Inferior parietal cortex (tissue), 1 donor: ENCODE results near the gene CAT.
A peak's percentile ranks its signal among the peaks of the same experiment; 100 is the strongest.

Source experiments
- DNase-seq: peaks from one replicate; pipeline ENCODE4 v3.0.0-alpha.2; 2016; ENCODE audit errors: extremely low spot score

Gene CAT

DNA sequence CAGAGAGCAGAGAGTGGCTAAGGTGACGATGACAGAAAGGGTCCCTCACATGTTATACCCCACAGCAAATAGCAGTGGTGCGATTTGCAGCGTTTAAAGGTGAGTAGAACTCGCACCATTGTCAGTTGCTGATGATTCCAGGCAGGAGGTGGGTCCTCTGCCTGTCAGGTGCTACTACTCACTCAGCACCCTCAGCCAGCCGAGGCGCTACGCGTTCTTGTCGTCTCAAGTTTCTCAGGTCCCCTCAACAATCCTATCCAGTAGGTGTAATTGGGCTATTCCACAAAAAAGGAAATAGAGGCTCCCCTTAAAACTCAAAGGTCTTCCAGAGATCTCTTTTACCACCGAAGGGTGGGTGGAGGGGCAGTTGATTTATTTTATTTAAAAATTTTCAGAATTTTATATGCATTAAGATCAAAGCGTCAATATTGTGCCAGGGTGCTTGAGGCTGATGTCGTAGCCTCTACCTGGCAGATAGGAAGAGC, 56.5 kb downstream of the CAT start:
- no peak for DNase-seq

DNA sequence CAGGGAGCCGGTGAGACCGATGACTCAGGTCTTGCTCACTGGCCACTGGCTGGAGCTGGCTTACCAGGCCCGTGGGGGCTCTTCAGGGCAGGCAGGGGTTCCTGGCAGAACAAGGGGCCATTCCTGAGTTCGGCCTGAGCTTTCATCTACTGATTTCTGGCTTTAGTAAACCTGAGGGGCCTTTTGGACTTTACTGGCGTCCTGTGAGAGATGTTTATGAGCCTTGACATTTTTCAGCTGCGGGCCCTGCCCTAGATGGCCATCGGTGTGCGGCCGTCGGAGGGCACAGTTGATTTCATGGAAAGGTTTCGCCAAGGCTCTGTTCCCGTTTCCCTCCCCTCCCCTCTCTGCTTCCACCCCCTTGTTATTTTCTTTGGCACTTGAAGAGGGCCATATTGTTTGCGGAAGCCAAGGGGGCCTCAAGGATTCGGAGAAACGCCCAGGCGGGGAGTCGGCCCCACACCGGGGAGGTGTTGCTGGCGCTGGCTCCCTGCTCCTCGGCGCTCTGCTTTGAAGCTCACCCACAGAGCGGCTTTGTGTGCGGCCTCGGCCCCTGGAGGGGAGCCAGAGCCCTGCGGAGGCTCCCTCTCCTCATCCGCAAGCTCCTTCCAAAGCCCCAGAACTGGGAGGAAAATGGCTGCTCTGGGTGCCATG, 57.1 kb downstream of the CAT start:
- DNase-seq = no peak

DNA sequence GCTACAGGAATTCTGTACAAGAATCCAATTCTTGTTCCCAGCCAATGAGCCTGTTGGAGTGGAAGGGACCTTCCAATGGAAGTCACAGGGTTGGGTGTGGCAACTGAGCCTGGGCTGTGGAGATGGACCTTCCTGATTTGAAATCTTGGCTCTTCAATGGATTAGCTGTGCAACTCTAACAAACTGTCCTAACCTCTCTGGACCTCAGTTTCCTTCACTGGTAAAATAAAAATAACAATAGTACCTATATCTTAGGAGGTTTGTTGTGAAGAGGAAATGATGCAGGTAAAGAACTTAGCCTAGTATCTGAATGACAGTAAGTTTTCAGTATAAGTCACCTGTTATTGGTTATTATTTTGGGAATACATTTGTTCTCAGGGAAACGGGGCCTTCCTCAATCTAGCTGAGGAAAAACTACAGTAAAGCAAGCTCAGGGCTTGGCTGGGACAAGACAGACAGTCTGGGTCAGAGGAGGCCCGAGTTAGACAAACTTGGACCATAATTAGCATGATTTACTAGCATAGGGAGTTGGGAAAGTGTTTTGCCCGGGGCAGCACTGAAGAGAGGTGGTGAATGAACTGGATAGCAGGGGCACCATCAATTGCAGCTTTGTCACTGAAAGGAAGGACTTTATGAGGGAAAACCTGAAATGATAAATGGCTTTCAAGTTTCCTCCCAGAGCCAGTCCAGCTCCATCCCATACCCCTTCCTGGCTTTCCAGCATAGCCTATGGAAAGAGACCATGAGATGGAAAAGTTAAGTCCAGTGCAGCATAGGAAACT, 61.2 kb downstream of the CAT start:
- no peak for DNase-seq

DNA sequence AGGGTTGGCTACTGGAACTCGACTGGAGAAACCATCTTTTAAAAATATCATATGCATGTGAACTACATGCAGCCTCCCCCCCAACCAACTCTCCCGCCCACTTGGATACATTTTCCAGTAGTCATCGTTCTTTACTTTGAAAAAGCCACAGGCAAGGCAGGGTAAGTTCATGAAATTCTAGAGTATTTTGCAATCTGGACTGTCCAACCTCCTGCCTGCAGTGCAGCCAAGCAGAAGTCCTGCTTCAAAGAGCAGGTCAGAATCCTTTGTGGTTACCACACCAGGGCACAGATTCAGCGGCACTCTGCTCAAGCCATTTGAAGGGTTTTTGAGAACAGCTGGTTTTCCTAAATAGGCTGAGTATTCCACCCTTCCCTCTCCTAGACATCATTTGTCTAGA, 62.8 kb downstream of the CAT start:
- no peak for DNase-seq

GRCh38 chr11:34501949-34502348, 63.2 kb downstream of the CAT start:
- DNase-seq = no peak

GRCh38 chr11:34502949-34503348, 64.2 kb downstream of the CAT start:
- no peak for DNase-seq

GRCh38 chr11:34505874-34506273, 67.1 kb downstream of the CAT start:
- no peak for DNase-seq

DNA sequence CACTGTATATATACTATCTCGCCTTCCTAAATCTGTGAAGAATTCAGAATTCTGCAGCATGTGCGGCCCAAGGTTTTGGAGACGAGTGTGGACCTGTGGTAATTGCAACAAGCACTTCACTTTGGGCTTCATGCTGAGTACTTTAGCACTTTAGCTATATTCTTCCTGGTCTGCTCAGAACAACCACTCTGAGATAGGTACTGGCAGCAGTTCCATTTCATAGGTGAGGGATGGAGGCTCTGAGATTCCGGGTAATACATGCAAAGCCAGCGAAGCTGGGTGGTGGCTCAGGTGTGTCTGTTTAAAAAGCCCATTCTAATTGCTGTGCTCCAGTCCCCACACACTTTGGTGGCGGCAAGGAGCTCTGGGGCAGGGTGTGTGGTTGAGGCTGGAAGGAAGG, 68.4 kb downstream of the CAT start:
- DNase-seq = no peak

- no peak for DNase-seq
Measured at GRCh38 chr11:34507610-34508009, 68.9 kb downstream of the CAT start.

GRCh38 chr11:34508524-34508923, 69.8 kb downstream of the CAT start:
- DNase-seq = no peak

DNA sequence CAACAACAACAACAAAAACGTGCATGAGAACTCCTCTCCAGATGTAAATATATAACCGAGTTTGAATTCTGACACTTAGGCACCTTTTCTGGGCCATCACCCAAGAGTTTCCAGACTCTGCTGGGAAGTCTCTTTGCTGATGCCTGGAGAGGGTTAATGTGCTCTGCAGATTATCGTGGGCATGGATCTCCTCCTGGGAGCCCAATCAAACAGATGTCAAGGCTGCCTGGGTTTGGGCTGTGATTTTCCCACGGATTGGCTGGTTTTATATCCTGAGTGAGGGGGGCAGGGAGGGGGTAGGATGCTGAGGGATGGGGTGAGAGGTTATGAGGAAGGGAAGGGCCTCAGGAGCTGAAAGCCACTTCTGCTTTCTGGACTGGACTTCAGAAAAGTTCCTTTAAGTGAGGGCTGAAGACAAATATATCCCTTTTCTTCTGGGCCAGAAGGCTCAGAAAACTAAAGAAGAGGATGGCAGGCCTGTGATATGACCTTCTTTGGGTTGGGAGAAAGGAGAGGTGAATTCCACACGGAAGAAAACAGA, 70.7 kb downstream of the CAT start:
- DNase-seq = no peak

DNA sequence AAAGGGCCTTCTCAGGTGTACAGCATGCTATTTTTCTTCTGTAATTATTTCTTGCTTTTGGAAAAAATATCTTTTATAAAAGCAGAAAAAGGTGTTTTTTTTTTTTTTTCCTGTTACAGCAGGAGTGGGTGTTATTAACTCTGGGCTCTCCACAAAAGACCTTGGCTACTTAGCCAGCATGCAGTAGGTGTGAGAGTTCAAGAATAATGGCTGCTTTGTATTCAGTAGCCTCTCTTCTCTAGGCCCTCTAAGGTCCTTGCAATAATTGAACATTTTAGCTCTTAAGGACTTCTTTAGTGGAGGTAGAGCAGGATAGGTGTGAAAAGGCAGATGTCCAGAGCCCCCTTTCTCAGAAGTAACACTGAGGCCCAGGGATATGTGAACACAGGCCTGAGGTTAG, 71.5 kb downstream of the CAT start:
- no peak for DNase-seq

DNA sequence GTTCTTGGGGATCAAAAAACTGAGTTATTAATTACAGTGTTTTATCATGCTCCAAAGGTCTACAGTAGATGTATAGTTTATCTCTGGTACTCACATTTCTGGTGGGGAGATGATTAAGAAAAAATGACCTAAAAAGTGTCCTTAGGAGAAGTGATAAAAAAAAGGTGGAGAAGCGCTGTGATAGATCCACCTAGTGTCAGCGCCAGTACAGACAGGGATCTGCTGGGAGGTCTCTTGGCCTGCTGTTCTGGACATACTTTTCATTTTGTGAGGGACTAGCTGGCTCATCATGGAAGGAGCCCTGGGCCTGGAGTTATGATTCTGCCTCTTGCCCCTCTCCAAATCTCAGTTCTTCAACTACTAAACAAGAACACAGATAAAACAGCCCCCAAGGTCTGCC, 71.9 kb downstream of the CAT start:
- no peak for DNase-seq

GRCh38 chr11:34512840-34513681, 74.3 kb downstream of the CAT start:
- DNase-seq = peak; percentile 46

- no peak for DNase-seq
Measured at GRCh38 chr11:34513682-34514449, 75.1 kb downstream of the CAT start, which contains the start of gene ELF5. Gene ELF5 (minus strand): TSS chr11:34513794. CDS start chr11:34505749, 8,045 bp downstream.

DNA sequence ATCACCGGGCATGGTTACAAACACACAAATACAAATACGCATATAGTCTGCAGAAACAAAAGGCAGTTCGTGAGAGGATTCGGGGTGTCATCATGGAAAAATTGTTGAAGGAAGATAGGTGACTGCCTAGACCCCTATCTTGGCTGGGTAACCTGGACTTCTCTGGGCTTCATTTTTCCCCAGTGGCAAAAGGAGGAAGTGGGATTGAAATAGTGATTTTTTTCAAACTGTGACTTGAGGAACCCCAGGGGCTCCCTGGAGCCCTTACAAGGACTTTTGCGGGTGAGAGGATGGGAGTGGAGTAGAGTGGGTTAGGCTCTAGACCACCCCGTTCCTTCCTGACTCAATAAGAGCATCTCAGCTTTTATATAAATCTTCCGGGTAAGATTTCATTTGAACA, 75.9 kb downstream of the CAT start:
- no peak for DNase-seq

GRCh38 chr11:34516247-34517040, 77.7 kb downstream of the CAT start:
- DNase-seq = no peak

- no peak for DNase-seq
Measured at GRCh38 chr11:34519595-34520235, 81.0 kb downstream of the CAT start.

DNA sequence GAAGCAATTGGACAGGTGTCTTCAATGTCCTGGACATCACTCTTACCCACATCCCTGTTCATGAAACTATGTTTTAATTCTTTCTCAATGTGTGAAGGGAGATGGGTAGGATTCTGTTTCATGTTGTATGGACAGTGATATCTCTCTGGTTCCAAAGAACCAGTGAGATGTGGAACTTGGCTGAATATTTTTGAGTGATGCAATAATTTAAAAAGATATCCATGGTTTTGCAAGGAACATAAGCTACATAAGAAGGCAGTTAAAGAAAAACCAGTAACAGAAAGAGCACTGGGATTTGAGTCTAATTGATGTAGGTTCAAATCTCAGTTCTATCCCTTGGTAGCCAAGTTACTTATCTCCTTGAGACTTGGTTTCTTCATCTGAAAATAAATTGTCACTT, 82.5 kb downstream of the CAT start:
- DNase-seq = no peak
